GM21737 (cell line): ENCODE measurements around the gene PLCD3.

Source experiments
- ATAC-seq: cut with Tn5 transposase; IDR thresholded peaks from one replicate; pipeline ENCODE4 v1.9.1; 2021; ENCODE audit warnings: mild to moderate bottlenecking, moderate library complexity; ENCODE audit not compliant: unreplicated experiment

PLCD3 gene

GRCh38 chr17:45104907-45105624 is 27.2 kb downstream of the PLCD3 start:
- no peak for ATAC-seq

GRCh38 chr17:45104497-45104896 is 27.8 kb downstream of the PLCD3 start:
- ATAC-seq, result no peak

GRCh38 chr17:45104029-45104428 is 28.3 kb downstream of the PLCD3 start:
- ATAC-seq, result no peak

GRCh38 chr17:45103269-45103795 is 29.0 kb downstream of the PLCD3 start:
- no peak for ATAC-seq

GRCh38 chr17:45102856-45103255 is 29.5 kb downstream of the PLCD3 start:
- ATAC-seq, result no peak

DNA sequence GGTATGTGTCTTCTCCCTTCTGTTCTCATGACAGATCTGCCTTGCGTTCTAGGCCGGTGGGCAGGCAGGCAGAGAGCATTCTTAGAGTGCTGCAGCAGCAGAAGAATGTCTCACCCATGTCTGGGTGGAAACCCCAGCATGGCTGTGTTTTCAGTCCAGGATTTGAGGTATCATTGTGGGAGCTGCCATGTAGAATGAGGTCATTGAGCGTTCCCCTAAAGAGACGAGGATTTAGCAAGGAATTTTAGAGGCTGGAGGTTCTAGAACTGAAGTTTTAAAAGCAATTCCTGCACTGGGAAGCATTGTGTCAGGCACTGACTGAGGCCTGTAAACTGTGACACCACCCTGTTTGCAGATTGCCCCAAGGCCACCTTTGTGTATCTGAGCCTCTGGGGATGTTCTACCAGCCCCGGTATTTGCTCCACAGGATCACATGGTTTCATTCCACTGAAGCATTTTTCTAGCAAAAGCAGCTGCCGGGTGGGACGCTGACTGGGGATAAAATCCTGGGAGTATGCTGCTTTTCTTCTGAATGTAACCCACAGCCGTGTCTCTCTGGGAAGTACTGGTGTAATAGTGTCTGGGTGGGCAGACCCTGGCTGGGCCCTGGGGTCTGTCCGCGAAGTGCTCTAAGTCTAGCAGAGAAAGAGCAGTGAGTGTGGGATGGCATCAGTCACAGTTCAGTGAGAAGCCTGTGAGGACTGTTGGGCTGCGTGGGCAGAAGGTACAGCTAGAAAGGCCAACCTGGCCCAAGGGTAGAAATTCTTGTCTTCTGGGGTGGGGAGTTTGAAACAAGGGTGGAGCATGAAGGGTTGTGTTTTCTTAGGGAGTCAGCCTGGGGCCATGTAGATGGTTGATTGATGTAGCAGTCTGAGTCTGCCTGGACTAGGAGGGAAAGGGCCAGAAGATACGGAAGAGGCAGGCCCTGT is 30.2 kb downstream of the PLCD3 start:
- no peak for ATAC-seq

- ATAC-seq, result no peak
These were observed 30.8 kb downstream of the PLCD3 start for GRCh38 chr17:45101546-45101882.

DNA sequence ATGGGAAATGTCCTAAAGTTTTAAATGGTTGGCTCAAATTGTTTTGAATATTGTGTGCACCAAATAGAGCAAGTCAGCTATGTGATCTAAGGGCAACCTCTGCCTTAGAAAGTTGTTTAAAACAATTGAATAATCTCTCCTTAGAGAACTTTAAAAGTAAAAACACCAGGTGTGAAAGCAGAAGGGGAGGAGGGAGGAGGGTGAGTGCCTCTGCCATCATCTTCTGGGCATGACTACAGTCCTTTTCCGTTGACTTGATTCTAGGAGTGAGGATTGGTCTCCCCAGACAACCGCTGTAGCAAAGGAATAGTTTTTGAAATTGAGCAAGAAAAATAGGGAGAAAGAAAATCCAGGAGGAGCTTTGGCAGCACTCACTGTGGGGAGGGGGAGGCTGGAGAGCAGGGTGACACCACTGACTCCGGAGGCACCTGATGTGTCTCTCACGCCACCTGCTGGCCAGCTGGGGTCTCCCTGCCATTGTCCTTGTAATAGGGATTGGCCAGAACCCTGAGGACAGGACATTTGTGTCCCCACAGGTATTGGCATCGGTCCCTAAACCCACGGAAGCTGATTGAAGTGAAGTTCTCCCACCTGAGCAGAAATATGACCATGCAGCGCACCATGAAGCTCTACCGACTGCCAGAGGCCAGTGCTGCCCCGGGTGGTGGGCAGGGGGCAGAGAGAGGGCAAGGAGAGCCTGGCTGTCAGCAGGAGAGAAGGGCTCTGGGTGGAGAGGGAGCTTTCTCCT is 33.3 kb downstream of the PLCD3 start:
- no peak for ATAC-seq

DNA sequence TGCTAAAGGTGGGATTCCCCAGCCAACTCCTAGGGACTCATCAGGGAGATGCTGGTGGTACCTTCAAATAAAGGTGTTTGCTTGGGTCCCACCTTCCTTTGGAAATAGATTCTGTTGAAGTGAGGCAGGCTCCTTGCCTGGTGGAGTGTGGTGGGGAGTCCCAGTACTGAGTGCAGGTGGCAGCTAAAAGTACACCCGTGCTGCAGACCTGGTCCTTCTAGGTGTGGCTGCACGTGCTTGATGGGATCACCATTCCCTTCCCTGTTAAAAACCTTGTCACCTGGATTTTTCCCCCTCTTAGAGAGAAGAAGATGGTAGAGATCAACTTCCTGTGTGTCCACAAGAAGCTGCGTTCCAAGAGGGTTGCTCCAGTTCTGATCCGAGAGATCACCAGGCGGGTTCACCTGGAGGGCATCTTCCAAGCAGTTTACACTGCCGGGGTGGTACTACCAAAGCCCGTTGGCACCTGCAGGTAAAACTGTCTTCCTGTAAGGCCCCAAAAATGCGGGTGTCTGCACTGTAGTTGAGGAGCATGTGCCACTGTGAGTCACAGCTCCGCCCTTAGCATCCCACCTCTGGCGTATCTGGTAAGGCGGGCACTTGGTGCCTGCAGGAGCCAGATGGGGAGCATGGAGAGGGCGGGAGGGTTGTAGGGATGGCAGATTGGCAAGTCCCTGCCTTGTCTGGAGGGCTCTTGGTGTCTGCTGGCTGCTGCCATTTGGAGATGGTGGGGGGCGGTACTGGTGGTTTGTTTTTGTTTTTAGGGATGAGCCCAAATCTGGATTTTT is 34.0 kb downstream of the PLCD3 start:
- no peak for ATAC-seq

DNA sequence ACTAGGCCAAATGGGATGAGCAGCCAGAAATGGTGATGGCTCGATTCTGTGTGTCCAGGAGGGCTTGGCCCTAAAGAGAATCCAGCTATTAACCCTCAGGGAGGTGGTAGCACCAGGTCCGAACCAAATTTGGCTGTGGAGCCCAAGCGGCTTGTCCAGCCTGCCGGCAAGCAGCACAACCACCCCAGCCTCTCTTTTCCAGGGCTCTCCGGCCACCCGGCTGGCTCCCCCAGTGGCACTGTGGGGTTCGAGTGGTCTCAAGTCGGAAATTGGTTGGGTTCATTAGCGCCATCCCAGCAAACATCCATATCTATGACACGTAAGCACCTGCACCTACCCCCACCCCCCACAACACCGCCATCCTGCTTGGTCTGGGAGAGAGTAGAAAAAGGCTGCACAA is 35.4 kb downstream of the PLCD3 start:
- no peak for ATAC-seq

GRCh38 chr17:45096141-45096540 is 36.2 kb downstream of the PLCD3 start:
- no peak for ATAC-seq

GRCh38 chr17:45093444-45094110 is 38.7 kb downstream of the PLCD3 start:
- no peak for ATAC-seq

- ATAC-seq, result no peak
These were observed 39.3 kb downstream of the PLCD3 start for GRCh38 chr17:45092911-45093430.

GRCh38 chr17:45091778-45092425 is 40.4 kb downstream of the PLCD3 start:
- ATAC-seq, result no peak

DNA sequence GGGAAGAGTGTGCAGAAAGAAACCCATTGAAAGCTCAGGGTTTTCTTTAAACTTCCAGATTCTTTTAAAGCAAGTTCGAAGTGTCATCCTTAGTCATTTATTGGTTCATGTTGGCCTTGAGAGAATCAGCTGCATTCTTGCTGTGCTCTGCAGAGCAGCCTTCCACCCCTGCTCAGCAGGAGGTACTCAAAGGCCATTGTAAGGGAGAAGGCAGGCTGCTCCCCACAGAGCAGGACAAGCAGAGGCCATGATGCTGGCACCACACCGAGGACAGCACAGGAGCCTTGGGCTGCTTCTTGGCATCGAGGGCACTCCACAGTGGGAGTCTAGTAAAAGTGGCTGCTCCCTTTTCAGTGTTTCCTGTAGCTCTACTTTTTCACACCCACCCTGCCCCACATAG is 41.6 kb downstream of the PLCD3 start:
- ATAC-seq, result no peak

- no peak for ATAC-seq
These were observed 43.6 kb downstream of the PLCD3 start for GRCh38 chr17:45088741-45089140.

GRCh38 chr17:45087978-45088377 is 44.3 kb downstream of the PLCD3 start:
- ATAC-seq, result no peak

DNA sequence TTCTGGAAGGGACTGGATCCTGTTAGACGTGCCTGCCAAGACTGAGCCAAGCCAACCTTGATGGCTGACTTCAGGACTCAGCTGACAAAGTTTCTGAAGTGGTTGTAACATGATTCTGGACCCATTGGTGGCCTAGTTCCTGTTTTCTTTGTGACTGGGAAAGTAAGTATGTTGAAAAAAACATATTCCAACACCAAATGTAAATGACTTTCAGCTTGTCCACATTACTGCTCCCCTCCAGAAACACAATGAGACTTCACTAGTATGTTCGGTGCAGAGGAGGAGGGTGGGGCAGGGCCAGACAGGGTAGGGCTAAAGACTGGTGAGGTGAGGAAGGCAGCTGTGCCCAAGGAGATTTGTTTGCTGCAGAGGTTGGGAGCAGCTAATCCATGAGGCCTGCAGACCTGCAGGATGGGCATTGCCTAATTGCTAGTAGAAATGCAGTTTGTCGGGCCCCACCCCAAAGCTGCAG is 44.8 kb downstream of the PLCD3 start:
- ATAC-seq, result no peak

- ATAC-seq, result no peak
These were observed 45.3 kb downstream of the PLCD3 start for GRCh38 chr17:45086865-45087503.
